Smooth muscle cell (in vitro differentiated cells): ENCODE data around the gene SPANXB1. TPM values are rescaled to one million over a fixed set of nuclear protein-coding genes. Genes with fewer than 3 reads are reported as not detected.

Experiments
- polyA plus RNA-seq: library from polyadenylated mRNA; unstranded; fragments of >200 nt; fragmentation: Nextera tagmentation; extraction: Ambion mirVana; gene quantifications from 2 replicates; pipeline ENCODE4 v1.2.1, GENCODE V29; 2016
- total RNA-seq: library from RNA; depleted of rRNA; stranded (reverse); fragments of >200 nt; gene quantifications from 2 replicates; pipeline ENCODE4 v1.2.3, GENCODE V29; 2014

Gene SPANXB1
- total and polyA plus RNA-seq, 2 experiments from 2014 or later, result not detected

Other genes with a start within 250 kb of the SPANXB1 start
- 5.4 and 10.5 TPM in 2 replicates for gene LDOC1, start 174.5 kb downstream of the SPANXB1 start, total RNA-seq
- gene LDOC1, start 174.5 kb downstream of the SPANXB1 start, polyA plus RNA-seq, result 74.4 and 78.5 TPM in 2 replicates
- not detected in 2 replicates for gene SPANXC, start 239.9 kb downstream of the SPANXB1 start, total RNA-seq
- not detected in 2 replicates for gene SPANXC, start 239.9 kb downstream of the SPANXB1 start, polyA plus RNA-seq